ENCODE measurements around the gene LRMDA.

The LRMDA gene

GRCh38 chr10:76068856-76069255 is 637.4 kb downstream of the LRMDA start:
- Histone ChIP-seq H2BK5ac (ENCODE audit: low read depth, low read length, poor library complexity, severe bottlenecking) (no peak overlapping the region), H2AK5ac (ENCODE audit: low read length, severe bottlenecking) (no peak overlapping the region), H3K27ac (ENCODE audit: low read length, poor library complexity, severe bottlenecking) (no peak overlapping the region), H4K8ac (ENCODE audit: low read length) (no peak overlapping the region), H3K23ac (ENCODE audit: low read length in 2 of 2) (no peak overlapping the region), H2BK15ac (ENCODE audit: low read depth, poor library complexity, severe bottlenecking) (no peak overlapping the region), H3K4me2 (ENCODE audit: low read length, poor library complexity, severe bottlenecking) (no peak overlapping the region), H3K4me1 (ENCODE audit: control insufficient read depth, insufficient read depth, low read depth, low read length) (no peaks in the 10 kb centered on the region), H3K18ac (ENCODE audit: low read depth in 1 of 2, low read length in 2 of 2) (no peak overlapping the region), H2BK120ac (ENCODE audit: low read depth, low read length) (no peak overlapping the region), H3K4me3 (ENCODE audit: insufficient read depth in 1 of 2, low read depth in 1 of 2, low read length in 2 of 2) (no peak overlapping the region), H3K36me3 (ENCODE audit: control insufficient read depth in 1 of 2, insufficient read depth in 2 of 2, low read depth in 1 of 2, low read length in 2 of 2) (no peaks in the 10 kb centered on the region), H2AFZ (ENCODE audit: low read depth, low read length) (no peak overlapping the region), H3K9me3 (ENCODE audit: control insufficient read depth, low read length) (peaks cover 6% of the 10 kb centered on the region), H2BK12ac (ENCODE audit: low read length in 2 of 2) (no peak overlapping the region), H3K4ac (ENCODE audit: low read depth in 1 of 2, low read length in 2 of 2) (no peak overlapping the region), H3K27me3 (ENCODE audit: control insufficient read depth in 1 of 2, insufficient read depth in 1 of 2, low read length in 2 of 2) (no peaks in the 10 kb centered on the region), H3K14ac (ENCODE audit: low read length in 2 of 2) (no peak overlapping the region), H4K91ac (ENCODE audit: low read length) (no peak overlapping the region), H3K9ac (ENCODE audit: low read length) (no peak overlapping the region), H3K79me1 (replicated peaks; ENCODE audit: low read length, poor library complexity, severe bottlenecking) (no peaks in the 10 kb centered on the region)
- DNase-seq = no peak
- WGBS = 100% methylated on average over 2 of the region's 3 CpGs

GRCh38 chr10:76070916-76071315 is 639.5 kb downstream of the LRMDA start:
- DNase-seq = no peak
- no peak overlapping the region for H2BK15ac ChIP-seq (ENCODE audit: low read depth, poor library complexity, severe bottlenecking)
- no peaks in the 10 kb centered on the region for H3K27me3 ChIP-seq (ENCODE audit: control insufficient read depth in 1 of 2, insufficient read depth in 1 of 2, low read length in 2 of 2)
- no peaks in the 10 kb centered on the region for H3K4me1 ChIP-seq (ENCODE audit: control insufficient read depth, insufficient read depth, low read depth, low read length)
- 87% methylated on average over 5 of the region's 5 CpGs for WGBS
- H3K36me3 ChIP-seq (ENCODE audit: control insufficient read depth in 1 of 2, insufficient read depth in 2 of 2, low read depth in 1 of 2, low read length in 2 of 2) = no peaks in the 10 kb centered on the region
- peak overlapping the region; percentile 24 for H2BK120ac ChIP-seq (ENCODE audit: low read depth, low read length)
- H3K79me1 ChIP-seq (replicated peaks; ENCODE audit: low read length, poor library complexity, severe bottlenecking) = no peaks in the 10 kb centered on the region
- H2AK5ac ChIP-seq (ENCODE audit: low read length, severe bottlenecking) = no peak overlapping the region
- H3K9me3 ChIP-seq (ENCODE audit: control insufficient read depth, low read length) = peaks cover 6% of the 10 kb centered on the region
- peak overlapping the region; percentile 39 for H4K8ac ChIP-seq (ENCODE audit: low read length)
- peak overlapping the region in 1 of 2 experiments; percentile 66 for H3K14ac ChIP-seq (ENCODE audit: low read length in 2 of 2)
- H3K4me2 ChIP-seq (ENCODE audit: low read length, poor library complexity, severe bottlenecking) = no peak overlapping the region
- no peak overlapping the region for H3K23ac ChIP-seq (ENCODE audit: low read length in 2 of 2)
- no peak overlapping the region for H2AFZ ChIP-seq (ENCODE audit: low read depth, low read length)
- H3K27ac ChIP-seq (ENCODE audit: low read length, poor library complexity, severe bottlenecking) = no peak overlapping the region
- no peak overlapping the region for H4K91ac ChIP-seq (ENCODE audit: low read length)
- H3K4ac ChIP-seq (ENCODE audit: low read depth in 1 of 2, low read length in 2 of 2) = no peak overlapping the region
- peak overlapping the region; percentile 38 to 80 for H3K18ac ChIP-seq (ENCODE audit: low read depth in 1 of 2, low read length in 2 of 2)
- H3K4me3 ChIP-seq (ENCODE audit: insufficient read depth in 1 of 2, low read depth in 1 of 2, low read length in 2 of 2) = no peak overlapping the region
- H2BK12ac ChIP-seq (ENCODE audit: low read length in 2 of 2) = peak overlapping the region in 1 of 2 experiments; percentile 90
- no peak overlapping the region for H3K9ac ChIP-seq (ENCODE audit: low read length)
- no peak overlapping the region for H2BK5ac ChIP-seq (ENCODE audit: low read depth, low read length, poor library complexity, severe bottlenecking)

- no peak overlapping the region for H3K4me2 ChIP-seq (ENCODE audit: low read length, poor library complexity, severe bottlenecking)
- no peak overlapping the region for H4K8ac ChIP-seq (ENCODE audit: low read length)
- peak overlapping the region; percentile 16 for H3K9ac ChIP-seq (ENCODE audit: low read length)
- no peak overlapping the region for H3K18ac ChIP-seq (ENCODE audit: low read depth in 1 of 2, low read length in 2 of 2)
- H3K4me1 ChIP-seq (ENCODE audit: control insufficient read depth, insufficient read depth, low read depth, low read length) = no peaks in the 10 kb centered on the region
- H2AFZ ChIP-seq (ENCODE audit: low read depth, low read length) = no peak overlapping the region
- no peak overlapping the region for H3K4me3 ChIP-seq (ENCODE audit: insufficient read depth in 1 of 2, low read depth in 1 of 2, low read length in 2 of 2)
- H4K91ac ChIP-seq (ENCODE audit: low read length) = no peak overlapping the region
- H3K9me3 ChIP-seq (ENCODE audit: control insufficient read depth, low read length) = peaks cover 6% of the 10 kb centered on the region
- peak overlapping the region in 1 of 2 experiments; percentile 29 for H2BK12ac ChIP-seq (ENCODE audit: low read length in 2 of 2)
- H2BK15ac ChIP-seq (ENCODE audit: low read depth, poor library complexity, severe bottlenecking) = no peak overlapping the region
- H2BK5ac ChIP-seq (ENCODE audit: low read depth, low read length, poor library complexity, severe bottlenecking) = no peak overlapping the region
- no peaks in the 10 kb centered on the region for H3K27me3 ChIP-seq (ENCODE audit: control insufficient read depth in 1 of 2, insufficient read depth in 1 of 2, low read length in 2 of 2)
- WGBS = 65% methylated on average over 2 of the region's 5 CpGs
- no peak overlapping the region for H2BK120ac ChIP-seq (ENCODE audit: low read depth, low read length)
- H3K4ac ChIP-seq (ENCODE audit: low read depth in 1 of 2, low read length in 2 of 2) = no peak overlapping the region
- no peak overlapping the region for H3K14ac ChIP-seq (ENCODE audit: low read length in 2 of 2)
- H2AK5ac ChIP-seq (ENCODE audit: low read length, severe bottlenecking) = no peak overlapping the region
- no peak overlapping the region for H3K27ac ChIP-seq (ENCODE audit: low read length, poor library complexity, severe bottlenecking)
- no peaks in the 10 kb centered on the region for H3K79me1 ChIP-seq (replicated peaks; ENCODE audit: low read length, poor library complexity, severe bottlenecking)
- H3K23ac ChIP-seq (ENCODE audit: low read length in 2 of 2) = no peak overlapping the region
- no peaks in the 10 kb centered on the region for H3K36me3 ChIP-seq (ENCODE audit: control insufficient read depth in 1 of 2, insufficient read depth in 2 of 2, low read depth in 1 of 2, low read length in 2 of 2)
- peak; percentile 22 for DNase-seq
These were observed 640.4 kb downstream of the LRMDA start for GRCh38 chr10:76071653-76072365.

- H3K36me3 ChIP-seq (ENCODE audit: control insufficient read depth in 1 of 2, insufficient read depth in 2 of 2, low read depth in 1 of 2, low read length in 2 of 2) = no peaks in the 10 kb centered on the region
- no peak for DNase-seq
- no peak overlapping the region for H2BK15ac ChIP-seq (ENCODE audit: low read depth, poor library complexity, severe bottlenecking)
- no peak overlapping the region for H3K27ac ChIP-seq (ENCODE audit: low read length, poor library complexity, severe bottlenecking)
- H3K14ac ChIP-seq (ENCODE audit: low read length in 2 of 2) = peak overlapping the region in 1 of 2 experiments; percentile 20
- H3K4me3 ChIP-seq (ENCODE audit: insufficient read depth in 1 of 2, low read depth in 1 of 2, low read length in 2 of 2) = no peak overlapping the region
- H2AFZ ChIP-seq (ENCODE audit: low read depth, low read length) = no peak overlapping the region
- no peak overlapping the region for H3K4ac ChIP-seq (ENCODE audit: low read depth in 1 of 2, low read length in 2 of 2)
- no peak overlapping the region for H4K91ac ChIP-seq (ENCODE audit: low read length)
- no peak overlapping the region for H2AK5ac ChIP-seq (ENCODE audit: low read length, severe bottlenecking)
- H2BK120ac ChIP-seq (ENCODE audit: low read depth, low read length) = no peak overlapping the region
- peak overlapping the region; percentile 49 to 67 for H2BK12ac ChIP-seq (ENCODE audit: low read length in 2 of 2)
- H4K8ac ChIP-seq (ENCODE audit: low read length) = no peak overlapping the region
- no peak overlapping the region for H3K9ac ChIP-seq (ENCODE audit: low read length)
- peaks cover 6% of the 10 kb centered on the region for H3K9me3 ChIP-seq (ENCODE audit: control insufficient read depth, low read length)
- no peak overlapping the region for H3K4me2 ChIP-seq (ENCODE audit: low read length, poor library complexity, severe bottlenecking)
- H3K79me1 ChIP-seq (replicated peaks; ENCODE audit: low read length, poor library complexity, severe bottlenecking) = no peaks in the 10 kb centered on the region
- no peaks in the 10 kb centered on the region for H3K27me3 ChIP-seq (ENCODE audit: control insufficient read depth in 1 of 2, insufficient read depth in 1 of 2, low read length in 2 of 2)
- H3K18ac ChIP-seq (ENCODE audit: low read depth in 1 of 2, low read length in 2 of 2) = peak overlapping the region in 1 of 2 experiments; percentile 69
- H3K23ac ChIP-seq (ENCODE audit: low read length in 2 of 2) = no peak overlapping the region
- H2BK5ac ChIP-seq (ENCODE audit: low read depth, low read length, poor library complexity, severe bottlenecking) = no peak overlapping the region
- H3K4me1 ChIP-seq (ENCODE audit: control insufficient read depth, insufficient read depth, low read depth, low read length) = no peaks in the 10 kb centered on the region
These were observed 641.0 kb downstream of the LRMDA start for GRCh38 chr10:76072384-76072783.

Data from mesenchymal stem cell (in vitro differentiated cells and primary cell).